Hematopoietic multipotent progenitor cell treated with erythropoietin and hydrocortisone succinate and interleukin-3 and kit ligand, for 6 days (in vitro differentiated cells): ENCODE data around the gene HERC2.
A peak's percentile ranks its signal among the peaks of the same experiment; 100 is the strongest.
"Not testable (repeated sequence)": the region's sequence is repeated elsewhere in the genome, so short reads cannot be mapped to it uniquely, and the experiment has no call there.

Source experiments
- DNase-seq: peaks from one replicate; pipeline ENCODE4 v3.0.0-alpha.2; 2015

The HERC2 gene

DNA sequence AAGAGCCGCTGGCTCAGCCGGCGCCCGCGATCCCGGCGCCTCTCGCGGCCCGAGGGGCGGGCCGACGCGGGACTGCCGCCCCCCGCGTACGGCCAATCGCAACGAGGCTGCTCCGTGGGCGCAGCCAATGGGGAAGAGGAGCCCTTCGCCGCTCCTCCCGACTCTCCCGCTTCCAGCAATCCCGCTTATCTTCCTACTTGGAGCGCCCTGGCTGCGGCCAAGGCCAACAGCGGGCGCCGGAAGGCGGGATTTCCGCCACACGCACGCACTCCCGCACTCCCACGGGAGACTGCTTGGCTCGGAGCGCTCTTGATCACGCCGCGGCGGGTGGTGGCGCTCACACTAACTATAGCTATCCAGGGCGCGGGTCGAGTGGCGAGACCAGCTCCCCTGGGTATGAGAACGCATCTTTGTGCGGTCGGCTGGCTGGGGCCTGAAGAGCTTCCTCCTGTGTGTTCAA lies at the start of gene HERC2:
Gene HERC2, minus strand, starts transcription at position 51 of the 460 bp plus-strand sequence. CDS start 746 bp downstream, outside the sequence.
- not testable (repeated sequence) for DNase-seq

DNA sequence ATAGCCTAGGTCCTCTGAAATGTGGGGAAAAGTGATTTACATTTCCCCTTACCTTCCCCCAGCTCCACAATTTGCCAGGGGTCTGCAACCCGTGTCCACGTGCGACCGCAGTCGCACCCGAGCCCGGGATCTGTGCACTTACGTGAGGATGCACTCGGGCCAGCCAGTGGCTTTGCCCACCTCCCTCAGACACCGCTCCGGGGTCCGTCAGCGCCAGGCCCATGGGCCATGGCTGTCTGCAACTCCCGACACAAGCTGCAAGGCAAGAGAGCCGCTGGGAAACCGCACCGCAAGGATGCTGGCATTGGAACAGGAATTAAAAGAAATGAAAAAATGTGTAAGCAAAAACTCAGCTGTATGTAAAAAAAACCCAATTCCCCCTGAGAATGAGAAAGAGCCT lies 43.5 kb upstream of the HERC2 start:
- DNase-seq: not testable (repeated sequence)

DNA sequence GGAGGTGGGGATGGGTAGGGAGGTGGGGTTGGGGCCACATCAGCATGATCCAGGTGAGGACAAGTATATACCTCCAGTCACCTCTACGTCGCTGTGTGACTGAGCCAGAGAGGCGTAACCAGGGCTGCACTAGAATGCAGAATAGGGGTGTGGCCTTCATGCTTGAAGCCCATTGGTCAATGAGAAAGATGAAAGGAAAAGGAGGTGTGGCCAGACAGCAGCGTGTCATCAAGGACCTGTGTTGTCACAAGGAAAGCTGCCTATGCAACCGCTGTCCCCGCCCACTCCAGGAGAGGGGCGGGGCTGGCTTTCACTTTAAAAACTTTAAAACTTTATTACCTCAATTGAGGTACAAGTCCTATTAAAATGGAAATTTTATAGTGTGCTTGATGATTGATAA lies 36.0 kb upstream of the HERC2 start, which contains the start of gene GOLGA6L24:
Gene GOLGA6L24, minus strand, starts transcription at position 101 of the 400 bp plus-strand sequence. Its CDS starts 61 bp downstream, at position 40.
- DNase-seq: not testable (repeated sequence)

DNA sequence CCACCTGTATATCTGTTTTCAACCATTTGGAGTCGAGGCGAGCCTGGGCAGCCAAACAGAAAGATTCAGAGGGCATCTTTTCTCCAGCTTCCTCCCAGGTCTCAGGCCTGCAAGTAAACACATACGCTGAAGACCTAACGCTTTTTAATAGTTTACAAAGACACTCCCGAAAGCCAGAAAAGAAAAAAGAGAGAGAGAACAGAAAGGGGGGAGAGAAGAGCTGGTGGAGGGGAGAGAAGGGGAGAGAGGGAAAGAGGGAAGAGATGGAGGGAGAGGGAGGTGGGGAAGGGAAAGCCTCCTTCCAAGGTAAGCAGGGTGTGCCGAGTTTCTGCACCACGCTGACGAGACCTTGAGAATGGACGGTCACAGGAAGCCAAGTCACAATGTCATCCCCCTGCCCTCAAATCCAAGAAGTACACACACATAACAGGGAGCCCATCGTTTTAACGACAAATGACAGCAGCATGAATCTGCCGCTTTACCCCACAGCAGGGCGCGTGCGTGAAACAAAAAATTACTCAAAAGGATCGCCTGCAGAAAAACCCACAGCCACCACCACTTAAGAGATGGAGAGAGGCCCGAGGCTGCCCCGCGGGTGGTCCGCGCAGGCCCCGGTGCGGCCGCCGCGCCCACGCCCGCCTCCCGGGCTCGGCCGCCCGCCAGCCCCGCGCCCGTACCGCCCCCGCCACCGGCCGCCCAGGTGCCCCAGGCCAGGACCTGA lies 461 bp downstream of the HERC2 start:
- DNase-seq: not testable (repeated sequence)

DNA sequence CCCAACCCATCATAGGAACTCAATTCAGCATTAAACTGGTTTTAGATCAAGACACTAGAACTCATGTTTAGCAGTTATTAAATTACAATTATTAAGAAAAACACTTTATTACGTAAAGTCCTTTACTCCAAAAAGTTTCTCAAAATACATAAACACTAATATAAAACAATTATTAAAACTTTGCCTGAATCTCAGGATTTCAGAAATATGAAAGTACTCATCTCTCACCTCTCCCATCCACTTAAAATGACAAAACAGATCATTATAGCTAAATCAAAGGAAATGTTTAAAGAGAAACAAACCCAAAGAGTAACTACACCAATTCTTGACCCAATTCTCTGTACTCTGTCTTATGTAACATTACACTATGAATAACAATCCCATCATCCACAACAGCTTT lies 2.3 kb downstream of the HERC2 start:
- not testable (repeated sequence) for DNase-seq

DNA sequence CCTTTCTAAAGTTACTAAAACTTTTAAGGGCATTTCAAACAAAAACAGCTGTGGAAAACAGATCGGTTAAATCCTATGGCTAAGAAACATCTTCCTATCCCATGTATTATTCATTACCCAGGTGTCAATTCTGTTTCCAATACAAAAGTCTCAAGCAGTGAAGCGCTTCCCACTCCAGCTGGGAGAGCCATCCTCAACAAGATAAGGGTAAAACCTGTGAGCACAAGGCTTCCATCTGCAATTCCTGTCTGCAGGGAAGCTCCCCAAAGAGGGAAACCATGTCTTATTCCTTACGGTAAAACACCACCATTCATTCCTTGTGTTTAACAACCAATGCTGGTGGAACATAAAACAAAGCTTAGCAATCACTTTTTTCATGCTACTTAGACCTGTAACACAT lies 3.2 kb downstream of the HERC2 start:
- DNase-seq: not testable (repeated sequence)

DNA sequence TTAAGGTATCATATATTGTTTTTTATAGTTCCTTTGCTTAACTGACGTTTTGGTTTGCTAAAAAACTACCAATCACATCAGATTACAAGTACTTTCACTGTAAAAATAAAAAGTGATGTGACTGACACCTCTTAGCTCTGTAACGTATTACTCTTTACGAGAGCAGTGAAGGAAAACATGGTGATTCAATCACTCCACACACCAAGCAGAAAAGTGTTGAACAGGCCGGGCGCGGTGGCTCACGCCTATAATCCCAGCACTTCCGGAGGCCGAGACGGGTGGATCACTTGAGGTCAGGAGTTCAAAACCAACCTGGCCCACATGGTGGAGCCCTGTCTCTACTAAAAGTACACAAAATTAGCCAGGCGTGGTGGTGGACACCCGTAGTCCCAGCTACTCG lies 3.9 kb downstream of the HERC2 start:
- DNase-seq: not testable (repeated sequence)

GRCh38 chr15:28316958-28317357 lies 5.0 kb downstream of the HERC2 start:
- DNase-seq: not testable (repeated sequence)

- DNase-seq: not testable (repeated sequence)
These were observed 11.5 kb downstream of the HERC2 start for GRCh38 chr15:28310454-28310853.

DNA sequence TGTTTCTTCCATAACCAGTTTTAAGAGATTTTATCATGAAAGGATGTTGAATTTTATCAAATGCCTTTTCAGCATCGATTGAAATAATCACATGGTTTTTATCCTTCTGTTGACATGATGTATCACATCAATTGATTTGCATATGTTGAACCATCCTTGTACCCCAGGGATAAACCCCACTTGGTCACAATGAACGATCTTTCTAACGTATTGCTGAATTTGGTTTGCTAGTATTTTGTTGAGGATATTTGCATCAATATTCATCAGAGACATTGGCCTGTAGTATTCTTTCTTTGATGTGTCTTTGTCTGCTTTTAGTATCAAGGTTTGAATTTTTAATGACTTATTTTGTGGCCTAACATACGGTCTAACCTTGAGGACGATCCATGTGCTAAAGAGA lies 13.3 kb downstream of the HERC2 start:
- not testable (repeated sequence) for DNase-seq

DNA sequence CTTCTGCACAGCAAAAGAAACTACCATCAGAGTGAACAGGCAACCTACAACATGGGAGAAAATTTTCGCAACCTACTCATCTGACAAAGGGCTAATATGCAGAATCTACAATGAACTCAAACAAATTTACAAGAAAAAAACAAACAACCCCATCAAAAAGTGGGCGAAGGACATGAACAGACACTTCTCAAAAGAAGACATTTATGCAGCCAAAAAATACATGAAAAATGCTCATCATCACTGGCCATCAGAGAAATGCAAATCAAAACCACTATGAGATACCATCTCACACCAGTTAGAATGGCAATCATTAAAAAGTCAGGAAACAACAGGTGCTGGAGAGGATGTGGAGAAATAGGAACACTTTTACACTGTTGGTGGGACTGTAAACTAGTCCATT lies 16.3 kb downstream of the HERC2 start:
- not testable (repeated sequence) for DNase-seq

DNA sequence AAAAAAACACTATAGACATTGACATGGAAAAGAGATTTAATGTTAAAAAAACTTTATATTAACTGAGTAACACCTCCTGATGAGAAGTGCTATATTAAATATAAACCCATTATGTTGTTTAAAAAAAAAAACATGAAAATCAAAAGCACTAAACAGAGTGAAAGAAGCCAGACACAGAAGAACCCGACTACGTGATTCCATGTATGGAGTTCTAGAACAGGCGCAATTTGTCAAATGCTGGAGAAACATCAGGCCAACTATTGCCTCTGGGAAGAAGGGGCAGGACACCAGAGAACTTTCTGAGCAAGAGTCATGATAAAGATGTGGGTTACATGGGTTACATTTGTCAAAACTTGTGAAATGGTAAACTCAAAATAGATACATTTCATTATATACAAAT lies 24.5 kb downstream of the HERC2 start:
- DNase-seq: not testable (repeated sequence)

- not testable (repeated sequence) for DNase-seq
These were observed 25.2 kb downstream of the HERC2 start for GRCh38 chr15:28296814-28297213.

GRCh38 chr15:28295009-28295563 lies 26.9 kb downstream of the HERC2 start:
- not testable (repeated sequence) for DNase-seq

- DNase-seq: peak; percentile 46
These were observed 27.4 kb downstream of the HERC2 start for GRCh38 chr15:28294560-28294959.

DNA sequence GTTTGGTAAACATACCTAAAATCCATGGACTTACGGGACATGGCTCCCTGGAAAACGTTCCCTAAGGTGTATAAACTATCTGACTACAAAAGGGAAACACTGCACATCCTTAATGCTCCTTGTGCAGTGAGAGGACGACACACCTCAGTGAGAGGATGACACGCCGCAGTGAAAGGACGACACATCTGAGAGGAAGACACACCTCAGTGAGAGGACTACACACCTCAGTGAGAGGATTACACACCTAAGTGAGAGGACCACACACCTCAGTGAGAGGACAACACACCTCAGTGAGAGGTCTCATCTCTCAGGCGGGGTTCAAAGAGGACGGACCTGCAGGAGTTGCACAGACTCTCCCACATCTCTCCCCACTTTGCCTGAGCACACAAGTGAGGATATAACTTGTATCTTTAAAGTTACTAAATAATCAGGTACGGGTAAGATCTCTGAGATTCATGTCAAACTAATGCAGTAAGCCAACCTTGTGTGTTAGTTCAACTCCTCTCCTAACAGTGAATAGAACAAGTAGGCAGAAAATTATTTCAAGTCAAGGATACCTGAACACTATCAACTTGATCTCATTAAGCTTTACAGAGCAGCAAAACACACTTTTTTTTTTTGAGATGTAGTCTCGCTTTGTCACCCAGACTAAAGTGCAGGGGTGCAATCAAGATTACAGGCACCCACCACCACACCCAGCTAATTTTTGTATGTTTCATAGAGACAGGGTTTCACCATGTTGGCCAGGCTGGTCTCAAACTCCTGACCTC lies 32.1 kb downstream of the HERC2 start:
- no peak for DNase-seq

- DNase-seq: peak; percentile 21
These were observed 32.9 kb downstream of the HERC2 start for GRCh38 chr15:28288830-28289693.

DNA sequence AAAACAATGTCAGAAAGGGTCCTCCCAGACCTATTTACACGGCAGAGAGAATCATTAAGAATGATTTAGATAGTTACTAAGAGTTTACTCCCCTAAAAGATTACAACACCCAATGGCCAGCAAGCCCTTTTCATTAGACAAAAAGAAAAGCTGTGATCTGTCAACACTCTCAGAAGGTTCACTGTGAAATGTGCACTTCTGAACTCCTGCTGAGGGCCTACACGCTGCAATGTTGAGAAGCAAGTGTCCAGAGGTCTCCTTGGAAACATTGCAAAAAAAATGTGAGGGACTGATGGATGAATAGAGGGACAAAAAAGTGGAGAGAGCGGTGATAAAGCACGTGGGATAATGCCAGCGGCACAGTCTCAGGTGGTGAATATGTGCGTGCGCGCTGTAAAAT lies 35.3 kb downstream of the HERC2 start:
- not testable (repeated sequence) for DNase-seq

GRCh38 chr15:28286031-28286430 lies 35.9 kb downstream of the HERC2 start:
- no peak for DNase-seq

- DNase-seq: no peak
These were observed 40.1 kb downstream of the HERC2 start for GRCh38 chr15:28281876-28282275.

GRCh38 chr15:28274635-28275034 lies 47.3 kb downstream of the HERC2 start:
- DNase-seq: no peak

DNA sequence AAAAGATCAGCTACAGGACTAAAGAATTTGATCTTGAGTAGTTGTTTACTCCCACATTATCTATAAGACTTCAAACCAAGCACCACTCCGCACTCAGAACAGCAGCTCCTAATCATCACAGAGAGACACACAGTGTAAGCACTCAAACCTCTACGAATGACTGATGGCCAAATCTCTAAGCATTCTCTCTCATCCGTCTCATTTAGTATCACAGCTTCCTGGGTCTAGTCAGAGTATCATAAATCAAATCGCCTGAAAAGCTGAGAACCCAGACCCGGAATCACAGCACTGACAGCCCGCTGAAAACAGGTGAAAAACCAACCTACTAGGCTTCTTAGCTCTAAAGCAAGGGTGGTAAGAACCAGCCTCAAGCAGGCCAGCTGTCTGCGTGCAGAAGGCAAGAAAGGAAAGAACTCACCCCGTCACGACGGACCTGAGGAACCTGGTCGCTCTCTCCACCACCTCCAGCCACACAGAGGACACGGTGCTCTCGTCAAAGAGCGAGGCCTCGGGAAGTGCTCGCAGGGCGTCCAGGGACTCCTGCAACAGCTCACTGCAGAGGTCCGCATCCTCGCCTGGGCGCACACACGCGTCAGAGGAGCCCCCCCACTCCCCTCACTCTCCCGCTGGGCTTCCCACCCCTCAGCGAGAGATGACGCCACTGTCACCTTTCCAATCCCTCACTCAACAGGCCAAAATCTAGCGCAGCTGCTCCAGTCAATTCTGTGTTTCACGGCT lies 47.9 kb downstream of the HERC2 start:
- no peak for DNase-seq
